ENCODE results near the gene TFF3.

DNA sequence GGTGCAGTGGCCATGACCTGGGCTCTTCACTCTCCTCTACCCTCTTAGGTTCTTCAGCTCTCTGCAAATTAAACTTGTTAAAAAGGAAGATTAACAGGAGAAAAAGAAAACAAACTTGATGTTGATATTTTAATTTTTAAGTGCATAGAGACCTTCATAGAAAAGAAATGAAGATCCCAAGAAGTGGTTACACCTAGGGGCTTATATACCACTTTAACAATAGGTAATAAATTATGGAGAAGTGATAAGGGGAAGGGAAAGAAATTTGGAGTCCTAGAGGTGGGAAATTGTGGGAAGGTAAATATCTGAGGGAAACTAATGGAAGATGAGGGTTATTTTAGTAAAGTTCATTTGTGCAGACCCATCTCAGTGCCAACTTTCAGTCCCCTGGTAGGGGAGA lies 16.5 kb upstream of the TFF3 start:
- TF ChIP-seq, protein P1, sequence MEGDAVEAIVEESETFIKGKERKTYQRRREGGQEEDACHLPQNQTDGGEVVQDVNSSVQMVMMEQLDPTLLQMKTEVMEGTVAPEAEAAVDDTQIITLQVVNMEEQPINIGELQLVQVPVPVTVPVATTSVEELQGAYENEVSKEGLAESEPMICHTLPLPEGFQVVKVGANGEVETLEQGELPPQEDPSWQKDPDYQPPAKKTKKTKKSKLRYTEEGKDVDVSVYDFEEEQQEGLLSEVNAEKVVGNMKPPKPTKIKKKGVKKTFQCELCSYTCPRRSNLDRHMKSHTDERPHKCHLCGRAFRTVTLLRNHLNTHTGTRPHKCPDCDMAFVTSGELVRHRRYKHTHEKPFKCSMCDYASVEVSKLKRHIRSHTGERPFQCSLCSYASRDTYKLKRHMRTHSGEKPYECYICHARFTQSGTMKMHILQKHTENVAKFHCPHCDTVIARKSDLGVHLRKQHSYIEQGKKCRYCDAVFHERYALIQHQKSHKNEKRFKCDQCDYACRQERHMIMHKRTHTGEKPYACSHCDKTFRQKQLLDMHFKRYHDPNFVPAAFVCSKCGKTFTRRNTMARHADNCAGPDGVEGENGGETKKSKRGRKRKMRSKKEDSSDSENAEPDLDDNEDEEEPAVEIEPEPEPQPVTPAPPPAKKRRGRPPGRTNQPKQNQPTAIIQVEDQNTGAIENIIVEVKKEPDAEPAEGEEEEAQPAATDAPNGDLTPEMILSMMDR (IDR thresholded peaks at IDR 0.05; ENCODE audit: poor library complexity) = no peak
- no peak for TF ChIP-seq EZH2phosphoT487 (IDR thresholded peaks at IDR 0.05; ENCODE audit: low read depth, severe bottlenecking, unreplicated experiment)
